GM18951 (cell line): ENCODE results near the gene C19orf12.

Source experiments
- POLR2A ChIP-seq: IDR thresholded peaks from 4 replicates; pipeline ENCODE4 v1.6.1; 2011; ENCODE audit warnings: mild to moderate bottlenecking; ENCODE audit not compliant: insufficient read length, insufficient read depth; ENCODE audit errors: extremely low read depth
- in situ Hi-C: fragments of 300-500 bp; cut with MboI; formaldehyde crosslinking; loops from one replicate; pipeline ENCODE4 v1.12.0; 2022; ENCODE audit warnings: low sequenced_read_pairs, mixed read lengths, inconsistent platforms; ENCODE audit not compliant: unreplicated experiment

C19orf12 gene

GRCh38 chr19:29665826-29666577 is 49.1 kb downstream of the C19orf12 start:
- in situ Hi-C loops = no loop called here
- no peak for TF ChIP-seq POLR2A

- in situ Hi-C loops = no loop called here
- TF ChIP-seq POLR2A = peak; percentile 60
Measured at GRCh38 chr19:29665215-29665825, 49.7 kb downstream of the C19orf12 start, which contains the start of gene PLEKHF1. TSS of gene PLEKHF1 (plus strand) at chr19:29665461. CDS start at chr19:29673840, 8,379 bp downstream.

- in situ Hi-C loops = no loop called here
- no peak for TF ChIP-seq POLR2A
Measured at GRCh38 chr19:29664753-29665214, 50.3 kb downstream of the C19orf12 start.

GRCh38 chr19:29663861-29664752 is 51.0 kb downstream of the C19orf12 start:
- in situ Hi-C loops = no loop called here
- TF ChIP-seq POLR2A = no peak

- in situ Hi-C loops = no loop called here
- no peak for TF ChIP-seq POLR2A
Measured at GRCh38 chr19:29662604-29663404, 52.3 kb downstream of the C19orf12 start.

GRCh38 chr19:29662278-29662603 is 52.8 kb downstream of the C19orf12 start:
- in situ Hi-C loops = no loop called here
- TF ChIP-seq POLR2A = no peak

GRCh38 chr19:29660835-29661234 is 54.2 kb downstream of the C19orf12 start:
- TF ChIP-seq POLR2A = no peak
- in situ Hi-C loops = no loop called here

- in situ Hi-C loops = no loop called here
- TF ChIP-seq POLR2A = no peak
Measured at GRCh38 chr19:29658221-29658991, 56.7 kb downstream of the C19orf12 start.

- no peak for TF ChIP-seq POLR2A
- in situ Hi-C loops = no loop called here
Measured at GRCh38 chr19:29655648-29656335, 59.3 kb downstream of the C19orf12 start.

- in situ Hi-C loops = no loop called here
- TF ChIP-seq POLR2A = no peak
Measured at GRCh38 chr19:29653398-29653797, 61.7 kb downstream of the C19orf12 start.

GRCh38 chr19:29651622-29652394 is 63.3 kb downstream of the C19orf12 start:
- in situ Hi-C loops = no loop called here
- no peak for TF ChIP-seq POLR2A
